Stimulated activated CD4-positive, alpha-beta T cell treated with anti-CD3 and anti-CD28 coated beads, Interleukin-1b, Interleukin-23, amount 100 ng/mL, for 1 hour (primary cell): ENCODE data around the gene DGLUCY.
A peak's percentile ranks its signal among the peaks of the same experiment; 100 is the strongest.
"Not testable (repeated sequence)": the region's sequence is repeated elsewhere in the genome, so short reads cannot be mapped to it uniquely, and the experiment has no call there.

Experiments
- DNase-seq, 2 donors: peaks; one replicate each; pipeline ENCODE4 v3.0.0-alpha.2; 2020; ENCODE audit warnings: low read depth in 2 of 2

Gene DGLUCY

DNA sequence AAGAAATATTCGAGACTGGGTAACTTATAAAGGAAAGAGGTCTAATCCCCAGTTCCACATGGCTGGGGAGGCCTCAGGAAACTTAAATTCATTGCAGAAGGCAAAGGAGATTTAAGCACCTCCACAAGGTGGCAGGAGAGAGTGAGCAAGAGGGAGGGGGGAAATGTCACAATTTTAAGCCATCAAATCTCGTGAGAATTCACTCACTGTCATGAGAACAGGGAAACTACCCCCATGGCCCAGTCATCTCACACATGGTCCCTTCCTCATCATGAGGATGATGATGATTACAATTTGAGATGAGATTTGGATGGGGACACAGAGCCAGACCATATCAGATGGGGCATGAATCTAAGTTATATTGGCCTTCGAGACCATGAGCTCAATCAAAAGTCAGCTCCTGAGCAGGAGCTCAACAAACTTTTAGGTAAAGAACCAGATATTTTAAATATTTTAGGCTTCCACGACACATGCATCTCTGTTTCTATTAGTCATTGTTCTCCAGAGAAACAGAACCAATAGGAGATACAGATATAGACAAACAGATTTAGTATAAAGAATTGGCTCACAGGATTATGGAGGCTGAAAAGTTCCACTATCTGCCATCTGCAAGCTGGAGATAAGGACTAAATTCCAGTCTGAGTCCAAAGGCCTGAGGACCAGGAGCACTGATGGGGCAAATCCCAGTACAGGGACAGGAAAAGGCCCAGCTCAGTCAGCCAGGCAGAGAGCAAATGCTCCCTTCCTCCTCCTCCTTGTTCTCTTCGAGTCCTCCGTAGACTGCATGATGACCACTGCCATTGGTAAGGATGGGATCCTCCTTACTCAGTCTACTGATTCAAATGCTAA, 24.9 kb downstream of the DGLUCY start:
- DNase-seq: peak in 1 of 2 donors; percentile 19

DNA sequence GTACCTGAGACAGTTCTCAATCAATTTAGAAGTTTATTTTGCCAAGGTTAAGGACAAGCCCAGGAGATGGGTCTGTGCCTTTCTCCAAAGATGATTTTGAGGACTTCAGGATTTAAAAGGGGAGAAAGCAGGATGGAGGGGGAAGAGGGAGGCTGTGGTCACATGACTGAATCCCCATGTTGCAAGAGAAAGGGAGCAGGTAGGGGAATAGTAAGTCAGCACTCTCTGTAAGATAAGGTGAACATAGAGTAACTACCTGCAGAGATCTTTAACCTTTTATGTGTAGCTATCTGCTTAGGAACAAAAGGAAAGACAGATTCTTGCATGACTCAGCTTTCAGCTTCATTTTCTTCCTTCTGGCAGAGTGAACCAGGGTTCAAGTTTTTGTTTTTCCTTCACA, 25.9 kb downstream of the DGLUCY start:
- no peak for DNase-seq

DNA sequence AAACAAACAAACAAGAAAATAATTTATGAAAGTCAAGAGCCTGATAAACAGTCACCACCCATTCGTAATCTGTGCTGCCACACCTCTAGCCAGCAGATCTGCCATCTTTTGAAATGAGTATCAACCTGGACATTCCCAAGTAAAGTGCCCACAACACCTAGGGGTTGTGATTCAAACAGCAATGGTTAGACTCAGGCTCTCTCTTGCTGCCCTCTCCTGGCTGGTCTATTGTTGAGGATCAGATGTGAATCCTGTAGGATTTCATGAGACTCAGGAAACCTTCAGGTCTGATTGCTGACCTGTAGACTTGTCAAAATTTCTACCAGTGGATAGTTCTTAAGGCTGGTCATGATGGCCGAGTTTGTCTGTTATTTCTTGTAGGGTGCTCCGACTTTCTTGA, 26.8 kb downstream of the DGLUCY start:
- no peak for DNase-seq

DNA sequence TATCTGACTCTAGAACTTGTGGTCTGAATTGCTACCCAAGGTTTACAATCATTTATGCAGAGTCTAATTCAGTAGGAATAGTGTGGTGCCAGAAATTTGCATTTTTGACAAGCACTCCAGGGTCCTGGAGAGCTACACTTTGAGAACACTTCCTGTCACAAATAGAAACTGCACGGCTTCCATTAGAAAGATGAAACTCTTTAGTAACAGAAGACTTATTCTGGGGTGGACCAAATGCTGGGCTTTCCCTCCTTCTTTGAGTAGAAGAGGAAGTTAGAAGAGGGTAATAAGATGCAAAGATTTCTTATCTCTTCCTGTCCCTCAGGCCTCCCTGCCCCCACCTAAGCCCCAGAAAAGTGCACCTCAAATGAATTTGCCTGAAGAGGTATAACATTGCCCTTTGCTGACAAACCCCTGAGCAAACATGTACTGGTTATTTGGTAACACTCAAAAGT, 28.4 kb downstream of the DGLUCY start:
- no peak for DNase-seq

DNA sequence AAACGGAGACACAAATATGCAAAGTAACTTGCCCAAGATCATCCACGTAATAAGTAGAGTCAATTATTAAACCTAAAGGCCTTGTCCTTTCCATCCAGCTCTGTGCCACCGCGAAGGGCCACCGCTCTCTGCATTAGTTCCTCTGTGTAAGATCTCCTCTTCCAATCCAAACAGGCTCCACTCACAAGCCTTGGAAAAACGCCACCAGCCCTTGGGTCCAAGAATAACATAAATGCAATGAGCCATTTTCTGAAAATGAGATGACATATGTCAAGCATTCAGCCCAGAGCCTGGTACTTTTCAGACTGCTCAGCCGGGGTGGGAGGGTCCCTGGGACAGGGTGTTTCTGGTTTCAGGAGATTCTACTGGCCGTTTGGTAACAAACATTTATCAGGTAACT, 30.0 kb downstream of the DGLUCY start:
- DNase-seq: no peak

DNA sequence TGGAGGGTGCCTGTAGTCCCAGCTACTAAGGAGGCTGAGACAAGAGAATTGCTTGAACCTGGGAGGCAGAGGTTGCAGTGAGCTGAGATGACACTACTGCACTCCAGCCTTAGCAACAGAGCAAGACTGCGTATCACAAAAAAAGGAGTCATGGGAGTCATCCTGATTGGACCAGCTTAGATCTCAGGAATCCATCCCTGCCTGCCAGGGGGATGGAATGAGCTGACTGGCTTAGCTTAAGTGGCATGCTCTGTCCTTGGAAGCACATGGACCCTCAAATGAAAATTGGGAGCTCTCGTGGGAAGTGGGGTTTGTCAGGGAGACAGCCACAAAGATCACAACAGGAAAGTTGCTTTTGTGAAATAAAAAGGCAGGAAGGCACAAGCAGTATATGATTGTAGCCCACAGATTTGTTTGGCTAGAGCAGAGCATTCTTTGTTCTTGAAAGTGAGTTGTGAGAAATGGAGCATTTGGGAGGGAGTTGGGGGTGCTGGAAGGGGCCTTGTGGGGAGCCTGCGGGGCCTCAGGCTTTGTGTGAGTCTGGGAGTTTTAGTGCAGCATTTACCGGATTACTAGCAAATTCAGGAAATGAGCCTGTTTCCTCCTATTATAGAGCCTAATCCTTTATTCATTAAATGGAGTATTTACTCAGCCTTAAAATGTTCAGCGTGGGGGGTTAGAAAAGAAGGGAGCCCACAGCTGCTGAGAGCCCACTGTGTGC, 30.7 kb downstream of the DGLUCY start:
- no peak for DNase-seq

DNA sequence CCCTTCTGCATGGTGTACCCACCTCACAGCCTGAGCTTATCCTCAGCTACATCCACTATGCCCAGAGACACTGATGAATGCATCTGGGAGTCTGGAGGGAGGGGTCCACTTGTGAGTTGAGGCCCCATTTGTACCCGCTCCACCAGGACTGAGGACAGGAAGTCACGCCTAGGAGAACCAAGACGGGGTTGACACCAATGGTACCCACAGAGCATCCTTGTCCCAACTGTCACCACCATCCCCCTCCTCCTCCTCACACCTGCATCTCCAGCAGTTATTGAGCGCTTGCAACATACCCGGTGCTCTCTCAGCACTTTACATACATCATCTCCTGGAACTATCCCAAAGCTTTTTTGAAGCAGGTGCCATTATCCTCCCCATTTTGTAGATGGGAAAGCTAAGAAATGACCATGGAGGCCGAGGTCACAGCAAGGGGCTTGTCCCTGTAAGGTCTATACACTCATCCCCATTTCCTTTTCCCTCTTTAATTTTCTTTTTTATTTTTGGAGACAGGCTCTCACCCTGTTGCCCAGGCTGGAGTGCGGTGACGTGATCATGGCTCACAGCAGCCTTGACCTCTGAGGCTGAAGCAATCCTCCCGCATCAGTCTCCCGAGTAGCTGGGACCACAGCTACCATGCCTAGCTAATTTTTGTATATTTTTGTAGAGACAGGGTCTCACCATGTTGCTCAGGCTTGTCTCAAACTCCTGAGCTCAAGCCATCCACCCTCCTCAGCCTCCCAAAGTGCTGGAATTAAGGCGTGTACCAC, 31.7 kb downstream of the DGLUCY start:
- no peak for DNase-seq

DNA sequence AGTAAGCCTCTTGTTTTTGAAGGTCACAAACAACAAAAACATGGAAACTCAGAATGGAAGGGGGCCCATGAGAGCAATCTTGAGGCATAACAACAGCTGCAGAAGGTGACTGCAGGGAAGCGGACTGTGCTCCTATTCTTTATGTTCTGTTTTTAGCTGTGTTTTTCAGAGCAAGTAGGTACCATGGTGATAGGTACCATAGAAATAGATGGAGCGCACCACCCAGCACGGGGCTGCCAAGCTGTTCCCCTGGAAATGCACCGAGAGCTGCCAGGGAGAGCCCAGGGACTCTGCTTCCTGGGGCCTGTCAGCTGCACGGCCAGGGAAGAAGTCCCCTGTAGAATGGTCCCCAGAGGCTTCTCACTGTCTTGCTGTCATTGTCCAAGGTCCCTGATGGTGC, 32.8 kb downstream of the DGLUCY start:
- no peak for DNase-seq

DNA sequence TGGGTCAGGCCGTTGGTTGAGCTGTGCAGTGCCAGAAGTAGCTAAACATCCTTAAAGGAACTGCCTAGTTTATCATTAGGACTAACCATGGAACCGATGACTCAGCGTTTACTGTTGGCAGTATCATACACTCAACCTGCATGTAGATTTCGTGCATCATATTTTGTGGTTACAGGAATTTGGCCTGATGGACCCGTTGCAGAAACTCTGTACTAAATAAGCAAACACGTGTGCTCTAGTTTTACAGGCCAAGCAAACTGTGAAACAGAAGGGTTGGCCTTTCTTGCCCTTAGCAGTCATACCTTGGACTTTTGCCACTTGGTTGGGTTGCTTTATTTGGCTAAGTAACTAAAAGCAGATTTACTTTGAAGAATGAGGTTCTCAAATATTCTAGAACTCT, 35.6 kb downstream of the DGLUCY start:
- no peak for DNase-seq

DNA sequence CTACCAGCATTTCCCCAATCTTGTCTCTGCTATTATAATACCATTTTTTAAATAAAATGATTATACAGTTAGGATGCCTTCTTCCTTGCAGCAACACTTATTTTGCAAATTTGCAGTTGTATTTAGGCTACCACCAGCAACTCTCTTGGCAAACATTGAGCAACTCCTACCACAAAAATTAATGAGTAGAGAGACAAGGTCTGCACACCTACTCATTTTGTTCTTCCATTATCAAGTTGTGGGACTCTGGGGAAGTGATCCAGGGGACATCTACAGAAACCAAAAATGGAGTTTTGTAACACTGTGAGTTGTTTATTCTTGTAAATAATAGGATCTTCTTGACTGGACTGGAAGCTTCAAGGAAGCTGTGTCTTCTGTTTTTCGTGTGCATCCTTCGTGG, 38.6 kb downstream of the DGLUCY start:
- DNase-seq: no peak

DNA sequence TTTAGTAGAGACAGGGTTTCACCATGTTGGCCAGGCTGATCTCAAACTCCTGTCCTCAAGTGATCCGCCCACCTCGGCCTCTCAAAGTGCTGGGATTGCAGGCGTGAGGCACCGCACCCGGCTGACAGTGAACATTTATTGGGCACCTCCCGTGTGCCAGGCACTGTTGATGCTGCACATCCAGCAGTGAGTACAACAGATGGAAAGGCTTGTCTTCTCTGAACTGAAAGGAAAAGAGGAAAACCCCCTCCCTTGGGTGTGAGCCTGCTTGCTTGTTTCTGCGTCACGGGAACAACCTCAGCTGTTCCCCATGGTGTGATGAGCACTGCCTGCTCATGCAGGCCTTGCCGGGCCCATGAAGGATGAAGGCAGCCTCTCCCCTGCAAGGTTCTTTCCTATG, 39.5 kb downstream of the DGLUCY start:
- no peak for DNase-seq

DNA sequence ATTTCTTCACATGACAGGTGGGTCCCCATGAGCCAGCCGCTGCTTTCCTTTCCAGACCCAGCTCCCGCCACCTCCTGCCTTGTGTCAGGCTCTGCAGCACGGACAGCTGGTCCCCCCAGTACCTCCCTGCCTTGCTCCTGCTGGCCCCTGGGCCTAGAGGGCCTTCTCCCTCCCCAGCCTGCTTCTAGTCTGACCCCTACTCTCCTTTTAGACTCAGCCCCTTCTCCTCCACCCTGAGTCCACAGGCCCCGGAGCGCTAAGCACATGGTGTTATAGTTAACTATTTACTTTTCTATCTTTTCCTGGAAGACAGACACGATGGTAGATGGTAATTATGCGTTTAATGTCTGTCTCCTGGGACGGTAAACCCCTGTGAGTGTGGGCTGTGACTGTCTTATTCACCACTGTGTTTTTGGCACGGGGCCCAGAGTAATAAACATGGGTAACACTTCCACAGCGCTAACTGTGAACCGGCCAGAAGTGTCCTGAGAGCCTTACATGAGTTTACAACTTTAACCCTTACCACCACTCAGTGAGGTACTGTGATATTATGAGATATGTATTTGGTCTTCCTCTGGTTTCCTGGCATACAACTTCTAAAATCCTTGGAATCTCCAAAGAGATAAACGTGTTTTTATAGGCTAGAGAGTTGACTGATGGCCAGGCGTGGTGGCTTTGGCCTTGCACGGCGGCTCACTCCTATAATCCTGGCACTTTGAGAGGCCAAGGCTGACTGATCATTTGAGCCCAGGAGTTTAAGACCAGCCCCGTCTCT, 41.2 kb downstream of the DGLUCY start:
- DNase-seq: no peak

DNA sequence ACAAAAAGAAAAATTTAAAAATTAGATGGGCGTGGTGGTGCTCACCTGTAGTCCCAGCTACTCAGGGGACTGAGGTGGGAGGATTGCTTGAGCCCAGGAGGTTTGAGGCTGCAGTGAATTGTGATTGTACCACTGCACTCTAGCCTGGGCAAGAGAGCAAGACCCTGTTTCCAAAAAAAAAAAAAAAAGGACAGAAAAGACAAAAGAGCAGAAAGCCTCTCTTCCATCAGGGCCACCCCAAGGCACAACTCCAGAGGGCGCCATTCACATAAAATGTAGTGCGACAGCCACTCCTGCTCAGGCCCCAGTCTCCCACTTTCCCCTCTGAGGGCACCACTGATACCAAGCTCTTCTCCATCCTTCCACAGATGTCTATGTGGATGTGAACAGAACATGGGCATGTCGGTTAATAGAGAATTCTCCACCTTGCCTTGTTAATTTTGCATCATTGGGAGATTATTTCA, 41.8 kb downstream of the DGLUCY start:
- DNase-seq: no peak

DNA sequence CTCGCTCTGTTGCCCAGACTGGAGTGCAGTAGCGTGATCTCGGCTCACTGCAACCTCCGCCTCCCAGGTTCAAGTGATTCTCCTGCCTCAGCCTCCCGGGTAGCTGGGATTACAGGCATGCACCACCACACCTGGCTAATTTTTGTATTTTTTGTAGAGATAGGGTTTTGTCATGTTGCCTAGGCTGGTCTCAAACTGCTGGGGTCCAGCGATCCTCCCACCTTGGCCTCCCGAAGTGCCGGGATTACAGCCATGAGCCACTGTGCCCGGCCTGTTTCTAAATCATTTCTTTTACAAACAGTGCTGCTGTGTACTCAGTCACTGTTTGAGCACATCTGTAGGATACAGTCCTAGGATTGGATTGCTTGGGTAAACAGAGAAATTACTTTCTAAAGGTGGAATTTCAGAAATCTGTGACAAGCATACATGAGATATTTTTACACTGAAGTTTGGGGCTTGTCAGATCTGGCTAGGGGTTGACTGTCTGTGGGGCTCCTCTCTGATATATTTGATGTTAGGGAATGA, 42.3 kb downstream of the DGLUCY start:
- DNase-seq: not testable (repeated sequence)

DNA sequence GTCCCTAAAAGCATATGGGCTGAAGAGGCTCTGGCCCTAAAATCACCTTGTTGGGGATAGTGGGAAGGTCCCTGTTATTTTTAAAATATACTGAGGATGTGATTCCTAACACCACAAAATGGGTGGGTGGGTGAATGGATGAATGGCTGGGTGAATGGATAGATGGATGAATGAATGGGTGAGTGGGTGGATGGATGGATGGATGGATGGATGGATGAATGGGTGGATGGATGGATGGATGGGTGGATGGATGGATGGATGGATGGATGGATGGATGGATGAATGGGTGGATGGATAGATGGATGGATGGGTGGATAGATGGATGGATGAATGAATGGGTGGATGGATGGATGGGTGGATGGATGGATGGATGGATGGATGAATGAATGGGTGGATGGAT, 43.0 kb downstream of the DGLUCY start:
- DNase-seq: not testable (repeated sequence)

DNA sequence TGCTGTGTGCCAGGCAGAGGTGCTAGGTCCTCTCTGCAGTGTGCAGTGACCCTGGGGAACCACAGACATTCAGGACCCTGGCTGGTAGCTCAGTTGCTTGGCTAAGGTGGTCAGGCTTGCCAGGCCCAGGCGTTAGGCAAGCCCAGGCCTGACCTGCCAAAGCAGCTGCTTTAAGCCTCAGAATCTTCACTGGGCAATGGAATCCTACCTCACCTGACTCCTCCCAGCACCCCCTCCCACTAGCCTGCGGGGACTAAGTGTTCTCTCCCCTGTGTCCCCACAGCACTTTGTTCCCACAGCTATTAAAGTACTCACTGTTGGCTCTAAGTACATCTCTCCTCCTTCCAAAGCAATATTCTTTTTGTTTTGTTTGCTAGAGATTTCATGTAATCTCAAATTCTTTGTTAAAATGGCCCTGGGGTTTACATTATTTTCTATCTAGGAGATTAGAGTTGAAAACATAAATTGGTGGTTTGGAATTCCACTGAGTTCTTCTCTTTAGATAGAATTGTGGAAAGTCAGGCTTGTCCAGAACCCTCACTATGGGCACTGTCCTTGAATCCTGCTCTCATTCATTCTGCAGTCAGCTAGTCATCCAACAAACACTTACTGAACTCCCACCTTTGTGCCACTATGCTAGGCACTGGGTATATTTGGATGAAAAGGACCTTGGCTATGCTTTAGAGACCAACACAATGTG, 44.4 kb downstream of the DGLUCY start:
- DNase-seq: no peak

DNA sequence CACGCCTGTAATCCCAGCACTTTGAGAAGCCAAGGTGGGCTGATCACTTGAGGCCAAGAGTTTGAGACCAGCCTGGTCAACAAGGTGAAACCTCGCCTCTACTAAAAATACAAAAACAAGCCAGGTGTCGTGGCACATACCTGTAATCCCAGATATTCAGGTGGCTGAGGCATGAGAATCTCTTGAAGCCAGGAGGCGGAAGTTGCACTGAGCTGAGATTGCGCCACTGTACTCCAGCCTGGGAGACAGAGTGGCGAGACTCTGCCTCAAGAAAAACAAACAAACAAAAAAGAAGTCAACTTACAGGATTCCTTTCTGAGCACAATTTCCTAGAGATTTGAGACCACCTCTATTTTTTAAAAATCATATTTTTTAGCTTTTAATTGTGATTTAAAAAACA, 45.3 kb downstream of the DGLUCY start:
- no peak for DNase-seq

DNA sequence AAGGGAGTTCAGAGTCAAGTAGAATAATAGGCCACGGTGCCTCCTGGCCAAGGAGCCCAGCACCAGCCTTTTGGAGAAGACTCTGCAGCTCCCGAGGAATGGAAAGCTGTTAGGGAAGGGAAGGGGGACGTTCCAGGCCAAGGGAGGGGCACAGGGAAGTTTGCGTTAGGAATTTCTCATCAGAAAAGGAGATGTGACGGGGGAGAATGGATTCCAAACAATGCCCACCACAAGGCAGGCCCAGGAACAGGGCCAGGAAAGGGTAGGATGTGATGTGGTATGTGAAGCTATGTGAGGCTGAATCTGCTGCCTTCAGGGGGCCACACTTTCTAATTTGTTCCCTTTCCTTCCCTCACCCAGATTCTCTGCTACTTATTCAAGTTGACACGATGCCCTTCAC, 46.0 kb downstream of the DGLUCY start:
- DNase-seq: no peak

DNA sequence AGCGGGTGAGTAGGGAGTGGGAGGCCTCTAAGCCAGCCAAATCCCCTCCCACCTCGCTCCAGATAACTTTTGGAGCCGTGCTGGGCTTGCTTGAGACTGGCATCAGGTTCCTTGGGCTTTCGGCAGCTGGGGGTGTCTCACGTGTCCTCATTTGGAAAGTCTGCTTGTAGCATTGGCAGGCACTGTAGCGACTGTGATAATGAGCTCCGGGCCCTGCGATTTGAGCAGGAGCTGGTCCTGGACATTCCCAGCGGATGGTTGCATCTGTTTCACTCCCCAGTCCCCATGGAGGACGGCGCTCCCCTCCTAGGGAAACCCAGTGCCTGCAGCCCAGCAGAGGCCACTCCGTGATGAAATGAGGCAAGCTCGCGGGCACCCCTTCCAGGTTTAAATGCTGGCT, 49.4 kb downstream of the DGLUCY start:
- no peak for DNase-seq

DNA sequence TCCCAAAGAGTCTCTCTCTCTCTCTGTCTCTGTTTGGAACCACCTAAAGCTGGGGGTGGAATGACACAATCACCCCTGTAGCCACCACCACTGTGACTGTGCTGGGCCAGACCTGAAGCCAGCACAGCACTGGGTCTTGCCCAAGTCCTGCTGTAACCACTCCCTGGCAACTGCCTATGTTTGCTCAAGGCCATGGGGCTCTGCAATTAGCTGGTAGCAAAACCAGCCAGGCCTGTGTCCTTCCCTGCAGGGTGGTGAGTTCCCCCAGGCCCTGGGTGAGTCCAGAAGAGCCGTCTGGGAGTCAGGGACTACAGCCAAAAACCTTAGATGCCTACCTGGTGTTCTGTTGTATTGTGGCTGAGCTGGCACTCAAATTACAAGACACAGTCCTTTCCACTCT, 50.8 kb downstream of the DGLUCY start:
- DNase-seq: no peak

DNA sequence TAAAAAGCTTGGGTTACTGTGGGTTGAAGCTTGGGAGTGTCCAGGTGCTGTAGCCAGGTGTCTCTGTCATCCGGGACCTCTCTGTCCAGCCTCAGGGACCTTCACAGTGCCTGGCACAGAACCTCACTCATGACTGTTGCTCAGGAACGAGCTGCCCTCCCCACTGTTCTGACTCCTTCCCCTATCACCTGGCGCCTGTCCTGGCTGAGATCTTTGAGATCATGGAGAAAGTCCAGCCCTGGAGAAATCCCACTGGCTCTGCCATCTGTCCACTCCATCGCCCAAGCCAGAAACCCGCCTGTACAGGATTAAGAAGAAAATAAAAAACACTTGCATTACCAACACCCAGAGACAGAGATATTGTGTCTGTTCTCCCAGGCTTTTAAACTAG, 53.5 kb downstream of the DGLUCY start:
- DNase-seq: no peak
